Endothelial cell (in vitro differentiated cells): ENCODE results near the gene NEIL1. TPM values are rescaled to one million over a fixed set of nuclear protein-coding genes. Genes with fewer than 3 reads are reported as not detected.

Experiments
- DNase-seq: peaks from one replicate; pipeline ENCODE4 v3.0.0; 2021; ENCODE audit warnings: low spot score
- H3K27ac Mint-ChIP-seq: one replicate; pipeline ENCODE4 v1.8.0; 2021; ENCODE audit warnings: mixed read lengths, inconsistent platforms; ENCODE audit not compliant: unreplicated experiment
- H3K27me3 Mint-ChIP-seq: one replicate; pipeline ENCODE4 v1.8.0; 2021; ENCODE audit warnings: mild to moderate bottlenecking, moderate library complexity, mixed read lengths, inconsistent platforms; ENCODE audit not compliant: unreplicated experiment
- H3K36me3 Mint-ChIP-seq: one replicate; pipeline ENCODE4 v1.8.0; 2021; ENCODE audit warnings: mild to moderate bottlenecking, low read depth, mixed read lengths, inconsistent platforms; ENCODE audit not compliant: unreplicated experiment
- H3K4me1 Mint-ChIP-seq: one replicate; pipeline ENCODE4 v1.8.0; 2021; ENCODE audit warnings: mild to moderate bottlenecking, mixed read lengths, inconsistent platforms; ENCODE audit not compliant: unreplicated experiment
- H3K4me3 Mint-ChIP-seq: one replicate; pipeline ENCODE4 v1.8.0; 2021; ENCODE audit warnings: mild to moderate bottlenecking, mixed read lengths, inconsistent platforms; ENCODE audit not compliant: unreplicated experiment
- H3K9me3 Mint-ChIP-seq: one replicate; pipeline ENCODE4 v1.8.0; 2021; ENCODE audit warnings: mixed read lengths, inconsistent platforms; ENCODE audit not compliant: unreplicated experiment
- total RNA-seq: library from RNA; stranded (reverse); fragmentation: NEBNext Ultra II Directional; extraction: Animal tissue kit (Norgen Biotek cat#: 25700); gene quantifications from one replicate; pipeline ENCODE4 v1.2.1, GENCODE V29; 2021; ENCODE audit not compliant: unreplicated experiment
- TF ChIP-seq, protein P1 (sequence below): fragments of 200-600 bp; sonication (generic); IDR thresholded peaks from one replicate; pipeline ENCODE4 v1.5.0; 2021; ENCODE audit warnings: antibody characterized with exemption; ENCODE audit not compliant: unreplicated experiment

Gene NEIL1
- total RNA-seq, 1 donor from 2014 or later, result 149 TPM

DNA sequence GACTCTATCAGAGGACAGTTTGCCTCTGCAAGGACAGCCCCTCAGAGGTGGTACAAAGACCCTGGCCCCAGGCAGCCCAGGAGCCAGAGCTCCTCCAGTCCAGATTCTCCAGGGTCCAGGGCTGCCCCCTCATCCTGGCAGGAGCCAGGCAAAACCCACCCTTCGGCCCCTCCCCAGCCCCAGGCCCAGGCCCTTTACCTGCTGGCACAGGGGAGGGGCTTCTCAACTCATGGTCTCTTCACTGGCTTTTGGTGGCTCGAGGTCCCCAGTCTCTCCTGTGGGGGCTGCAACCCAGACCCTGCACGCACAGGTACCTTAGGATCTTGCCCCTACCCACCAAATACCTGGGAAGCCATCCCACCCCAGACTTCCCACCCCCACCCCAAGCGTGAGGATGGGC, 8.5 kb downstream of the NEIL1 start:
- H3K27me3 Mint-ChIP-seq, result peaks cover 8% of the 10 kb centered on the region
- H3K36me3 Mint-ChIP-seq, result peaks cover 15% of the 10 kb centered on the region
- no peak overlapping the region for H3K27ac Mint-ChIP-seq
- DNase-seq, result no peak
- TF ChIP-seq, protein P1, sequence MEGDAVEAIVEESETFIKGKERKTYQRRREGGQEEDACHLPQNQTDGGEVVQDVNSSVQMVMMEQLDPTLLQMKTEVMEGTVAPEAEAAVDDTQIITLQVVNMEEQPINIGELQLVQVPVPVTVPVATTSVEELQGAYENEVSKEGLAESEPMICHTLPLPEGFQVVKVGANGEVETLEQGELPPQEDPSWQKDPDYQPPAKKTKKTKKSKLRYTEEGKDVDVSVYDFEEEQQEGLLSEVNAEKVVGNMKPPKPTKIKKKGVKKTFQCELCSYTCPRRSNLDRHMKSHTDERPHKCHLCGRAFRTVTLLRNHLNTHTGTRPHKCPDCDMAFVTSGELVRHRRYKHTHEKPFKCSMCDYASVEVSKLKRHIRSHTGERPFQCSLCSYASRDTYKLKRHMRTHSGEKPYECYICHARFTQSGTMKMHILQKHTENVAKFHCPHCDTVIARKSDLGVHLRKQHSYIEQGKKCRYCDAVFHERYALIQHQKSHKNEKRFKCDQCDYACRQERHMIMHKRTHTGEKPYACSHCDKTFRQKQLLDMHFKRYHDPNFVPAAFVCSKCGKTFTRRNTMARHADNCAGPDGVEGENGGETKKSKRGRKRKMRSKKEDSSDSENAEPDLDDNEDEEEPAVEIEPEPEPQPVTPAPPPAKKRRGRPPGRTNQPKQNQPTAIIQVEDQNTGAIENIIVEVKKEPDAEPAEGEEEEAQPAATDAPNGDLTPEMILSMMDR, result no peak
- H3K4me3 Mint-ChIP-seq, result no peak overlapping the region
- no peaks in the 10 kb centered on the region for H3K4me1 Mint-ChIP-seq
- no peaks in the 10 kb centered on the region for H3K9me3 Mint-ChIP-seq

DNA sequence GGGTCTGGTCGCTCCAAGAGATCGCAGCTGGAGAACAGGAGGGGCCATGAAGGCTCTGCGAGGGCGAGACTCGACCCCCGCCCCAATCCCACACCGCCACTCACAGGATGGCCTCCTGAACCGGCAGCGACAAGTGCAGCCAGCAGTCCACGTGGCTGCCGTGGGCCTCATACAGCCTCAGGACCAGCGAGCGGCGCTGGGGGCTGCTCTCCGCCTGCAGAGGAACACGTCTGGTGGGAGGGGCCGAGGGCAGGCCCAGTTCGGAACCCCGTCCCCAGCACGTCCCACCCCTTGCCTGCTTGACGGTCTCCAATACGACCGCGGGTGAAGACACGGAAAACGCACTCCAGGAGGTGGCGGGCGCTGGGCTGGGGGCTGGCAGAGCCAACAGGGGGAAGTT, 9.2 kb downstream of the NEIL1 start:
- H3K4me3 Mint-ChIP-seq, result no peak overlapping the region
- H3K27ac Mint-ChIP-seq, result no peak overlapping the region
- TF ChIP-seq, protein P1, result no peak
- no peaks in the 10 kb centered on the region for H3K4me1 Mint-ChIP-seq
- H3K9me3 Mint-ChIP-seq, result no peaks in the 10 kb centered on the region
- peaks cover 15% of the 10 kb centered on the region for H3K36me3 Mint-ChIP-seq
- DNase-seq, result no peak
- peaks cover 8% of the 10 kb centered on the region for H3K27me3 Mint-ChIP-seq

DNA sequence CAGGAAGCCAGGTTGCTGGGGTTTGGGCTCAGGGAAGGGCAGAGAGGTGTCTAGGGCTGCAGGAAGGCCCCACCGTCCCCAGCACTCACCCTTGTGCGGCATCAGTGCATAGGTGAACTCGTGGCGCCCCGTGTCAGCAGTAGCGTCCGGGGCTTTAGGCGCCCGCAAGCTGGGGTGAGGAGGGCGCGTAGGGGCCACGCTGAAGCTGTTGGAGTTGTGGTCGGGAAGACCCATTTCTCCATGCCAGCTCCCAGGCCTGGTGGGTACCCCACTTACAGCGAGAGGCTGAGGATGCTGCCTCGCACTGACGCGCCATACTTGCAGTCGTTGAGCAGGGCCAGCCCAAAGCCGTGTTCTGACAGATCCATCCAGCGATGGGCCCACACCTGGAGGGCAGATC, 9.7 kb downstream of the NEIL1 start:
- Mint-ChIP-seq H3K27ac (no peak overlapping the region), H3K4me1 (no peaks in the 10 kb centered on the region), H3K4me3 (no peak overlapping the region), H3K36me3 (peaks cover 20% of the 10 kb centered on the region), H3K9me3 (no peaks in the 10 kb centered on the region), H3K27me3 (peaks cover 8% of the 10 kb centered on the region)
- TF ChIP-seq, protein P1, result no peak
- DNase-seq, result no peak

DNA sequence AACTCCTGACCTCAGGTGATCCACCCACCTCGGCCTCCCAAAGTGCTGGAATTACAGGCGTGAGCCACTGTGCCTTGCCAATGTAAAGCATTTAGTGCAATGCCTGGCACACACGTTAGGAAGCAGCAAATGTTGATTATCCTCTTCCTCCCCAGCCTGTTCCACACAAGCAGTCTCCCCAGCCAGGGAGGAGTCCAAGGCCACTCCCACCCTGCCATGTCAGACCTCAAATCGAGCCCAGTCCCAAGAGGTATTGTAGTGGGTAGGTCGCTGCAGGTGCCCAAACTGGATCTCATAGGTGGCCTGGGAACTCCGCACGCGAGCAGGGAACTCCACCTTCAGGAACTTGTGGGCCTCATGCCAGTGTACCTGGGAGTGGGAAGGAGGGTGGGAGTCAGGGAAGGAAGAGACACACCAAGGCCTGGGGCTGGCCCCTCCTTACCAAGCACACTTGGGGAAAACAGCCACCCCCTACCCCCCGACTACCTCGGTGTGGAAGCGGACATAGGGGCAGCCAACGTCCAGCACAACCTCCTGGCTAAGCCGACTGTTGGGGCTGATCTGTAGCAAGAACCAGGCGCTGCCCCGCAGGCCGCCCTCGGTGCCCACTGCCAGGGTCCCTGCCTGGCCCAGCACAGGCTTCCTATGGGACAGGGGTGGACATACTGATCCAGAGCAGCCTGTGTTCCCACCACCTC, 11.3 kb downstream of the NEIL1 start:
- DNase-seq, result no peak
- Mint-ChIP-seq H3K27ac (no peak overlapping the region), H3K4me1 (no peaks in the 10 kb centered on the region), H3K27me3 (peaks cover 8% of the 10 kb centered on the region), H3K9me3 (no peaks in the 10 kb centered on the region), H3K4me3 (no peak overlapping the region), H3K36me3 (peaks cover 20% of the 10 kb centered on the region)
- TF ChIP-seq, protein P1, result no peak

DNA sequence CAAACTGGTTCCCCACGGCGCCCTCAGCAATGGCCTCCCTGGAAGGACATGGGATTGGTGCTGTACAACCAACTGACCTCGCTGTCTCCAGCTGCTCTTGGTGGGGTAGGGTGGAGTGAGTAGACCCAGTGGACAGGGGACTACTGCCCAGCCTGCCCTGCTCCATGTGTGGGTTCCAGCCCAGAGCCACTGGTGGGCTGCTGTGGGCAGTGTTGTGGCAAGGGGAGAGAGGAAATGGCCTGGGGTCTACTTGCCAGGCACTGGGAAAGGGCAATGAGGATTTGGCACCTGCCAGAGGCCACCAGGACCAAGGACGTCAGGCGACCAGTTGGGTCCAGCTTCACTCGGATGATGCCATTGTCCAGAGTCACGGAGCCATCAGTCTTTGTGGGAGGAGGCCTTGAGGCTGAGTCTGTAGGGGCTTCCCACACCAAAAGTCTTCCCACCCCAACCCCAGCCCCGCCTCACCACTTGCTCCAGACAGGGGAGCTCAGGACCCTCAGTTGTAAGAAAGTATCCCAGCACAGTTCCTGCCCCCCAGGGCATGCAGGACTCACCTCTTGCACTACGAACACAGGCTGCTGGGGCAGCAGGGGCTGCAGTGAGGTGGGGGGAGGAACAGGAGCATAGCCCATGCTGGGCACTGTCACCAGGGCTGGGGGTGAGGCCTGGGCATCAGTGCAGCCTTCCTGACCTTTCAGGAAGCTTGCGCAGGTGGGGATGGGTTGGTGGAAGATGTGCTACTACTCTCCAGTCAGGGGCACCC, 12.1 kb downstream of the NEIL1 start:
- peaks cover 8% of the 10 kb centered on the region for H3K27me3 Mint-ChIP-seq

More for the DNA sequence above, 12.1 kb downstream of the NEIL1 start:
- no peaks in the 10 kb centered on the region for H3K9me3 Mint-ChIP-seq
- H3K27ac Mint-ChIP-seq, result no peak overlapping the region
- H3K4me1 Mint-ChIP-seq, result peaks cover 2% of the 10 kb centered on the region
- H3K36me3 Mint-ChIP-seq, result peaks cover 22% of the 10 kb centered on the region
- no peak for DNase-seq
- H3K4me3 Mint-ChIP-seq, result no peak overlapping the region
- TF ChIP-seq, protein P1, result no peak
